Parathyroid adenoma (tissue), 2 donors: ENCODE data around the gene GAK.

Source experiments
- H2AFZ ChIP-seq: fragments of 300-600 bp; sonication (generic); one replicate; pipeline ENCODE4 v1.7.0; 2017; ENCODE audit warnings: antibody characterized with exemption, mild to moderate bottlenecking
- H3K27ac ChIP-seq: fragments of 300-600 bp; sonication (generic); one replicate; pipeline ENCODE4 v1.7.0; 2017
- H3K27me3 ChIP-seq: fragments of 300-600 bp; sonication (generic); one replicate; pipeline ENCODE4 v1.7.0; 2017; ENCODE audit warnings: low read length; ENCODE audit not compliant: control insufficient read depth, insufficient read depth
- H3K36me3 ChIP-seq: fragments of 300-600 bp; sonication (generic); one replicate; pipeline ENCODE4 v1.7.0; 2017; ENCODE audit warnings: low read length; ENCODE audit not compliant: control insufficient read depth, insufficient read depth
- H3K4me1 ChIP-seq: fragments of 300-600 bp; sonication (generic); one replicate; pipeline ENCODE4 v1.7.0; 2017; ENCODE audit warnings: control low read depth
- H3K4me2 ChIP-seq: fragments of 300-600 bp; sonication (generic); one replicate; pipeline ENCODE4 v1.7.0; 2017; ENCODE audit warnings: low read length
- H3K4me3 ChIP-seq: fragments of 300-600 bp; sonication (generic); one replicate; pipeline ENCODE4 v1.7.0; 2017; ENCODE audit warnings: low read depth, low read length
- H3K79me2 ChIP-seq: fragments of 300-600 bp; sonication (generic); one replicate; pipeline ENCODE4 v1.7.0; 2017; ENCODE audit warnings: control low read depth
- H3K9ac ChIP-seq: fragments of 300-600 bp; sonication (generic); one replicate; pipeline ENCODE4 v1.7.0; 2017; ENCODE audit warnings: mild to moderate bottlenecking
- H3K9me3 ChIP-seq: fragments of 300-600 bp; sonication (generic); one replicate; pipeline ENCODE4 v1.7.0; 2017; ENCODE audit warnings: low read length; ENCODE audit not compliant: control insufficient read depth
- TF ChIP-seq, protein P1 (sequence below): fragments of 300-600 bp; sonication (generic); IDR thresholded peaks from one replicate; pipeline ENCODE4 v1.7.0; 2017; ENCODE audit warnings: antibody characterized with exemption, mild to moderate bottlenecking
- donor health status: primary hyperparathyroidism.

The GAK gene

GRCh38 chr4:893276-893994, 38.7 kb downstream of the GAK start:
- H3K27me3 ChIP-seq: no peaks in the 10 kb centered on the region
- no peaks in the 10 kb centered on the region for H3K36me3 ChIP-seq
- H3K4me1 ChIP-seq: no peaks in the 10 kb centered on the region
- no peaks in the 10 kb centered on the region for H3K79me2 ChIP-seq
- no peak overlapping the region for H3K27ac ChIP-seq
- no peak overlapping the region for H3K4me3 ChIP-seq
- TF ChIP-seq, protein P1, sequence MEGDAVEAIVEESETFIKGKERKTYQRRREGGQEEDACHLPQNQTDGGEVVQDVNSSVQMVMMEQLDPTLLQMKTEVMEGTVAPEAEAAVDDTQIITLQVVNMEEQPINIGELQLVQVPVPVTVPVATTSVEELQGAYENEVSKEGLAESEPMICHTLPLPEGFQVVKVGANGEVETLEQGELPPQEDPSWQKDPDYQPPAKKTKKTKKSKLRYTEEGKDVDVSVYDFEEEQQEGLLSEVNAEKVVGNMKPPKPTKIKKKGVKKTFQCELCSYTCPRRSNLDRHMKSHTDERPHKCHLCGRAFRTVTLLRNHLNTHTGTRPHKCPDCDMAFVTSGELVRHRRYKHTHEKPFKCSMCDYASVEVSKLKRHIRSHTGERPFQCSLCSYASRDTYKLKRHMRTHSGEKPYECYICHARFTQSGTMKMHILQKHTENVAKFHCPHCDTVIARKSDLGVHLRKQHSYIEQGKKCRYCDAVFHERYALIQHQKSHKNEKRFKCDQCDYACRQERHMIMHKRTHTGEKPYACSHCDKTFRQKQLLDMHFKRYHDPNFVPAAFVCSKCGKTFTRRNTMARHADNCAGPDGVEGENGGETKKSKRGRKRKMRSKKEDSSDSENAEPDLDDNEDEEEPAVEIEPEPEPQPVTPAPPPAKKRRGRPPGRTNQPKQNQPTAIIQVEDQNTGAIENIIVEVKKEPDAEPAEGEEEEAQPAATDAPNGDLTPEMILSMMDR: no peak
- H2AFZ ChIP-seq: no peak overlapping the region
- H3K4me2 ChIP-seq: no peak overlapping the region
- no peak overlapping the region for H3K9ac ChIP-seq
- H3K9me3 ChIP-seq: no peaks in the 10 kb centered on the region

- Histone ChIP-seq H3K4me2 (no peak overlapping the region), H3K27me3 (no peaks in the 10 kb centered on the region), H3K79me2 (no peaks in the 10 kb centered on the region), H3K9me3 (no peaks in the 10 kb centered on the region), H3K4me3 (no peak overlapping the region), H3K9ac (no peak overlapping the region), H2AFZ (no peak overlapping the region), H3K36me3 (no peaks in the 10 kb centered on the region), H3K4me1 (no peaks in the 10 kb centered on the region), H3K27ac (no peak overlapping the region)
- TF ChIP-seq, protein P1: no peak
Measured at GRCh38 chr4:892780-893179, 39.3 kb downstream of the GAK start.

DNA sequence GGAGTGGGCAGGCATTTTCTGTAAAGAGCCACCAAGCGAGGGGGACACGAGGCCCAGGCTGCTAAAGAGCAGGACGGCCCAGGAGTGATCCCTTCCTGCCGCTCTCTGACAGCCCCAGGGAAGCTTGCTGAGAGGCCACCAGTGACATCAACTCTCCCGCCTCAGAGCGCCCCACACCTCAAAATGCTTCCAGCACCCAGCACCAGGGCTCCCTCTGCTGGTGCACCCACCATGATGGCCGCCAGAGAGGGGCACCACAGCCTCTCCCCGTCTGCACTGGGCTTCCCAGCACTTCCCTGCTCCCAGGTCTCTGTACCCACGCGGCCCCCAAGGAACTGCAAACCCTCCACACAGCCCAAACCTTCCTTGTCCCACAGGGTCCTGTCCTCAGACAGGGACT, 40.4 kb downstream of the GAK start:
- Histone ChIP-seq H3K27ac (no peak overlapping the region), H3K4me1 (no peaks in the 10 kb centered on the region), H3K79me2 (no peaks in the 10 kb centered on the region), H3K9ac (no peak overlapping the region), H3K4me3 (no peak overlapping the region), H2AFZ (no peak overlapping the region), H3K4me2 (no peak overlapping the region), H3K9me3 (no peaks in the 10 kb centered on the region), H3K36me3 (no peaks in the 10 kb centered on the region), H3K27me3 (no peaks in the 10 kb centered on the region)
- TF ChIP-seq, protein P1: no peak

DNA sequence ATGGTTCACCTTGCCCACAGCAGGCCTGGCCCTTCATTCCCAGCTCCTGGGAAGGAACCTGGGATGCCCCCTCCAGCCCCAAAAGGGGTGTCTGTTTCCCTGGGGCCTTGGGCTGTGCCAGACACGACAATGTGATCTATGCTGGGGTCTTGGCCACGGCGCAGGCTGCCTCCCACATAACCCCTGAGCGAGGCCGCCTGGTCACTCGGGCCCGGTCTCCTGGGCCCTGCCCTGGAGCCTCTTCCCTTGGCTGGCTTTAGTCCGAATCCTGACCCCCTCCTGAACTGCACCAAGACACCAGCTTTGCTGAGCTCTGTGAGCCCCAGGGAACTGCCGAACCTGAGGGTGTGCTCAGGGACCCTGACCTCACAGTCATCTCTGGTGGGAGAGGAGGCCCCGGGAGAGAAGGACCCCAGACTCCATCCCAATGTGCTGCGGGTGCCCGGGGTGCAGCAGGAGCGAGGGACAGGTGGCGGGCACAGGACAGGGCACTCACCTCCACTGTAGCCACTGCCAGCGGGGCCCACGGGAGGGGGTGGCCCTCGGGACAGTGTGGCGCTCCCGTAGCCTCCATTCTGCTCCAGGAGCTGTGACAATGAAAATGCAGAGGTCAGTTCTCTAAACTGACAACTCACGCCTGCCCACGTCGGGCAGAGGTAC, 42.0 kb downstream of the GAK start:
- TF ChIP-seq, protein P1: no peak
- no peaks in the 10 kb centered on the region for H3K9me3 ChIP-seq
- H3K4me2 ChIP-seq: no peak overlapping the region
- no peak overlapping the region for H2AFZ ChIP-seq
- no peaks in the 10 kb centered on the region for H3K4me1 ChIP-seq
- no peaks in the 10 kb centered on the region for H3K79me2 ChIP-seq
- no peaks in the 10 kb centered on the region for H3K27me3 ChIP-seq
- H3K4me3 ChIP-seq: no peak overlapping the region
- no peak overlapping the region for H3K9ac ChIP-seq
- H3K27ac ChIP-seq: no peak overlapping the region
- no peaks in the 10 kb centered on the region for H3K36me3 ChIP-seq
